Midbrain (tissue), 1 donor: ENCODE data around the gene PPP1CC.
A peak's percentile ranks its signal among the peaks of the same experiment; 100 is the strongest.
"Not testable (repeated sequence)": the region's sequence is repeated elsewhere in the genome, so short reads cannot be mapped to it uniquely, and the experiment has no call there.

ENCODE experiments used
- DNase-seq: peaks from one replicate; lab custom pipeline; 2025; lab: John Stamatoyannopoulos, UW

PPP1CC gene

DNA sequence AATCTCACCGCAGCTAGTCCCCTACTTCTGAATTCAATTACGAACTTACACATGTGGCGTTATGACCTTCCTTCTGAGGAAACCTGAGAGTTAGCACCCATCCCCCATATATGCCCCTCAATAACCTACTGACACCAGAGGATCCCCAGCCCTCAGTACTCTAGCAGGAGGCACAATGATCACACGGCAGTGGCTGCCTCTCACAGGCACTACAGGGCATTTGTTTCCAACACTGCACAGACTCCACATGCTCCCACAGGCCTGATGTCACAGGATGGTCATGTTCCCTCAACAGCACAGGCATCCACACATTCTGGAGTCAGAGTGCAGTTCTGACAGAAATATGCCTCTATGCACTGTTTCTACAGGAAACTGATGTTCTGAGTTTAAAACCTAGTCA is 17.4 kb downstream of the PPP1CC start:
- no peak for DNase-seq

DNA sequence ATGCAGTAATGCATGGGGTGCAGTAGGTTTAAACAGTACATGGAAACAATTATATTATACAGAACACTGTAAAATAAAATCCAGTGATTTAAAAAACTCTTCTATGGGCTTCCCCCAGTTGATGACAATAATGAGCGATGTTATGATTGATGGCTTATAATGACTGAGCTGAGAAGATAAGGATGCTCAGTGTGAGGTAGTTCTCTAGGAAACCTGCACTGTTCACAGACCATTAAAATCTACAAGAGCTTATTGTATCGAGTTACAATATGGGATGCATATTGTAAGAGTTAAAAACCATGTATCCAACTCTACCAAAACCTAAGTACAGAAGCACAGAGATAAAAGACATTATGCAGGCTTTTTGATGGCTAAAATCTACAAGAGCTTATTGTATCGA is 19.8 kb downstream of the PPP1CC start:
- DNase-seq = not testable (repeated sequence)

DNA sequence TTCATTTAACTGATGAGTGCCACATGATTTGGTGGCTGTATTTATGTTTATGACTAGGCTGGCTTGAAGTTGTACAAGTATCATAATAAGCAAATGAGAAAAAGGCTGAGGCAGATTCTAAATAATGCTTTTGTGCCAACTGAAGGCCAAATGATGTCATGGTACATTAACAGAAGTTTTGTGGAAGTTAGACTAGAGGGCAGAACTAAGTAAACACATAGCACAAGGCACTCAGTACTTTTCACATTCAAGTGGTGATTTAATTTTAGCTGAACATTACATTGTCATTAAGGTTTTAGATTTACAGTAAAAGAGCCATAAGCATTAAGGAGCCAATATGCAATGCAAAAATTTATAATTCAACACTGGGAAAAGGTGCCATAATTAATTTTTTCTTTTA is 21.1 kb downstream of the PPP1CC start:
- DNase-seq = no peak

DNA sequence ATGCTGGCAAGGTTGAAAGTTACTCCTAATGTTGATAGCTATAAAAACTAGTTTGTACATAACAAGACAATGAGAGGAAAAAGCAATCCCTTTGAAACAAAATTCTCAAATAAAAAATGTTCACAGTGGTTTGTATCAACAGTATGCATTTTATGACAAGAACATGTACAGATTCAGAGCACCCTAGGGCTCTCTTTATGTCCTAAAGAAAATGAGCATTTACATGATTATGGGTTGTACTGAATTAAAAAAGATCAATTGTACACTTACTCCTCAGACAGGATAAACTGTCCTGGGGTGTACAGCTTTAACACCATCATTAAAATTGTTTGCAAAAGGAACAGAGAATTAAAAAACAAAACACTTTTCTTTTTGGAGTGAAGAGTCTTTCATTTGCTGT is 22.2 kb downstream of the PPP1CC start:
- DNase-seq = no peak

DNA sequence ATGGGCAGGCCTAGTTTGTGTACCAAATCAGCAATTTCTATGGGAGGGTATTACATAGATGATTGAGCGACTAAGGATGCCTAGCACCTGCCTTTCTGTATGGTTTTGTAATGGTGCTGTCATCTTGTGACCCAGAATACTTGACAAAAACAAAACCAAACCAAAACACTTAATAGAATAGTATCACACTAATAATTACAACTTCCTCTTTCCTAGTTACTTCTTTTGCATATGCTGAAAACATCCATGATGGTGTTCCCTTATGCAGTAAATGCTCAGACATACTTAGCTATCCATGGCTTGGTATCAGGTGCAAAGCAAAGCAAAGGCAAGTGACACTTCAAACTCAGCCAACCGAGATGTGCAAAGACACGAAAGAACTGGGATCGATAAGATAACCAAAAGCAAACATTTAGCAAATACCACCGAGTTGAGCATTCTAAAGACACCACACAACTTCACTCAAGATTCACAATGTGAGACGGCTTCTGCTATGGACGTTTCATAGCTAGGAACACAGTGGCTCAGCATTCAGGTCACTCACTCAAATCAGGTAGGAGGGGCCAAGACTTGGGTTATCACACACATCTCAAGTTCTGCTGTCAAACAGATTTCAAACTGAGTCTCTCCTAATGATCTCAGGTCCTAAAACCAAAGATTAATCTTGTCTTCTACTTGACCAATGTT is 24.3 kb downstream of the PPP1CC start:
- no peak for DNase-seq

DNA sequence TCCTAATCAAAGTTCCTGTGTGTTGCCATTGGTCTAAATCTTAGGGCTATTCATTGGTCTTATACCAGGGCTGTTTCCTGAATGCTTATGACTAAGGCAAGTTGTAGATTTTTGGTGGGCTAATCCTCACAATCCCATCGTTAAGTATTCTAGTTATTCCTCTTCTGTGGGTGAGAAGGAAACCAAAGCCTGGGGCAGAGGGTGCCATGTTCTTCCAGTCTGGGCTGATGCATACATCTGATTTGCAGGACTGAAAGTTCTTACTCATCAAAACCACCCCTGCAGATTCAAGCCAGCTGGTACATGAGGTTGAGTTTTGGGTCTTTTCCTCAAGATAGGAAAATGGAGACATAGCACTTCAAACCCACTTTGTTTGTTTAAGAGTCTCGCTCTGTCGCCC is 25.7 kb downstream of the PPP1CC start:
- no peak for DNase-seq

DNA sequence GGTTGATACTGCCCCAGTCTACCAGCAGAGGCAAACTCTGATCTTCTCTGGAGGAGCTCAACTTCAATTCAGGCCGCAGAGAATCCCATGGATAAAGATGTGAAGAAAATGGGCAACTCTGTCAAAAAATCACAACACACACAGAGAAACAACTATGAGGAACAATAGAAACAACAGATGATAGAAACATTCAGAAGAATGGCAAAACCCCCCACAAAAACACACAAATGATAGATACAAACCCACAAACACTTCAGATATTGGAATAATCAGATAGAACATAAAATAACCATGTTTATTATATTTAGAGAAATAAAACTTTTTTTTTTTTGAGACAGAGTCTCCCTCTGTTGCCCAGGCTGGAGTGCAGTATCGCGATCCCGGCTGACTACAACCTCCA is 33.8 kb downstream of the PPP1CC start:
- no peak for DNase-seq

DNA sequence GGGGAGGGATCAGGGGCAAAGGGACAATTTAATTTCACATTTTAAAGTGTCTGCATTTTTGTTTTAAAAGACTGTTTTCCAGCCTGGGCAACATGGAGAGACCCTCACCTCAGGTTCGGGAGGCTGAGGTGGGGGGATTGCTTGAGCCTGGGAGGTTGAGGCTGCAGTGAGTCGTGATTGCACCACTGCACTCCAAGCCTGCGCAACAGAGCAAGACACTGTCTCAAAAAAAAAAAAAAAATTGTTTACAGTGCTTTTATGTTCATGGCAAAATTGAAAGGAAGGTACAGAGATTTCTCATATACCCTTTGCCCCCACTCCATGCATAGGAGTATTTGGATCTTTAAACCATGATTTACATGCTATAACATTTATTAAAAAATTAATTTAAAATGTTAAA is 37.4 kb downstream of the PPP1CC start:
- no peak for DNase-seq

DNA sequence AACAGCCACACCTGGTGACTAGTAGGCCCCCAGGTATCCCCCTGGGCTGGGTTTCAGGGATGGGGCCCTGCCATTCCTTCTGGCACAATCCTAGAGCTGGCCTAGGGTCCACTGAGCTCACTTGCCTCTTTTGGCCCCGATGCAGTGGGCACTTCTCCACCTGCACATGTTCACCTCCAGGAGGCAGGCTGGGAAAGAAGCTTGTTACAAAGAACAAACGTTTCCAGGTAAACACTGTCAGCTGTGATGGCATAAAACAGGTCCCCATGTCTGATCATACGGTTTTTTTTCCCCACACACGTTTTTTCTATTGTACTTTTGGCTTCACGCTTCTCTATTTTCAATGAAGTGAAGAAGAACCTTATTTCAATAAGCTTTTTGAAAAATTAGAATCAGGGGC is 37.9 kb downstream of the PPP1CC start:
- no peak for DNase-seq

DNA sequence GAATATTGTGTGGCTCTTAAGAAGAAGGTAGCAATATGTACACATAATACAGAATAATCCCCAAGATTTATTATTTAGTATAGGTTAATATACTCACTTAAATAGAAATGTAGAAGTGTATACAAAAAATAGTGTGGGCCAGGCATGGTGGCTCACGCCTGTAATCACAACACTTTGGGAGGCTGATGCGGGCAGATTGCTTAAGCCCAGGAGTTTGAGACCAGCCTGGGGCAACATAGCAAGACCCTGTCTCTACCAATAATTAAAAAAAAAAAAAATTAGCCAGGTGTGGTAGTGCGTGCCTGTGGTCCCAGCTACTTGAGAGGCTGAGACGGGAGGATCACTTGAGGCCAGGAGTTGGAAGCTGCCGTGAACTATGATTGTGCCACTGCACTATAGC is 38.5 kb downstream of the PPP1CC start:
- no peak for DNase-seq

DNA sequence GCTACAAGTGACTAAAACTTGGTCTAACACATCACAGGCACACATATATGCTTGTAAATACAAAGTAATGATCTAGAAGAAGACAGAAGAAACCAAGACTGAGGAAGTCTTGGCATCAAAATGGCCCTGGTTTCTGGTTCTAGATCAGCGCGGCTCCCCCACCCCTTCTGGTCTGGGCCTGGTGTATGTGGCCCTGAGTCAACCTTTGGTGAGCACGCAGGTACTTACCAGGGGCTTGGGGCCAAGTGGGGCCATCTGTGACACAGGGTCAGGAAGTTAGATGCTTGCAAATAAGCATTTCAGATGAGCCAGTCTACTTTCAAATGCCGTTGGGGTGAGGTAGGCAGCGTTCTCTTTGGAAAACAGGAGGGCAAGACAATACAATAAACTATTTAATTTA is 40.6 kb downstream of the PPP1CC start:
- DNase-seq = no peak

DNA sequence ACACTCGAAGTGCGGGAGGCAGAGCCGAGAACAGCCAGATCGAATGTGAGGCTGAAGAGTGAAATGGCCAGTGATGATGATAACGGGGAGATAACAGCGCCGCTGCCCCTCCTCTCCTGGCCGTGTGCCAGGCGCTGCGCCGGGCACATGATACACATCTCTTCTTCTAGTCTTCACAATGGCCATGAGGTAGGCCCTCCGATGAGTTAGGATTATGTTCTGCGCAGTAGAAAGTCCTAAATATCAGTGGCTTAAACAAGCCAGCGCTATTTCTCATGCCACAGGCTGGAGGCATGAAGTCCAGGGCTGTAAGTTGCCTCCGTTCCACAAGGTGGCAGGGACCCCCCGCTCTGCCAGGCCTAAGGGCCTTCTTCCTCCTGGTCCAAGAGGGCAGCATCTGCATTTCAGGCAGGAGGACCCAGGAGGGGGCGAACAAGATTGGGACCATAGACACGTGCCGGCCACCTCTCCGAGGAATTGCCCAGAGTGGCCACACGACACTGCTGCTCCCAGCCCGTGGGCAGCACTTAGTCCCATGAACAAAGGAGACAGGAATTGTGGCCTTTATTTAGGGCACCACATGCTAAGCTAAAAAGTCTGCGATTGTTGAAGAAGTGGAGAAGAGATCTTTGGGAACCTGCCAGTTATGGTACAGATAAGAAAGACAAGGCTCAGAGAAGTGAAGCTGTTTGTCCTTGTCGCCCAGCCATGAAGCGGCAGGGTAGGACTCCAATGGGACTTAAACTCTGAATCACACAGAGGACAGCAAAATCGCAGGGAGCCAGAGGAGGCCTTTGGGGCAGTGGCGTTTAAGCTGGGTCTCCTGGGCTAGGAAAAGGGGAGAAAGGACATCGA is 42.9 kb downstream of the PPP1CC start:
- DNase-seq = no peak

DNA sequence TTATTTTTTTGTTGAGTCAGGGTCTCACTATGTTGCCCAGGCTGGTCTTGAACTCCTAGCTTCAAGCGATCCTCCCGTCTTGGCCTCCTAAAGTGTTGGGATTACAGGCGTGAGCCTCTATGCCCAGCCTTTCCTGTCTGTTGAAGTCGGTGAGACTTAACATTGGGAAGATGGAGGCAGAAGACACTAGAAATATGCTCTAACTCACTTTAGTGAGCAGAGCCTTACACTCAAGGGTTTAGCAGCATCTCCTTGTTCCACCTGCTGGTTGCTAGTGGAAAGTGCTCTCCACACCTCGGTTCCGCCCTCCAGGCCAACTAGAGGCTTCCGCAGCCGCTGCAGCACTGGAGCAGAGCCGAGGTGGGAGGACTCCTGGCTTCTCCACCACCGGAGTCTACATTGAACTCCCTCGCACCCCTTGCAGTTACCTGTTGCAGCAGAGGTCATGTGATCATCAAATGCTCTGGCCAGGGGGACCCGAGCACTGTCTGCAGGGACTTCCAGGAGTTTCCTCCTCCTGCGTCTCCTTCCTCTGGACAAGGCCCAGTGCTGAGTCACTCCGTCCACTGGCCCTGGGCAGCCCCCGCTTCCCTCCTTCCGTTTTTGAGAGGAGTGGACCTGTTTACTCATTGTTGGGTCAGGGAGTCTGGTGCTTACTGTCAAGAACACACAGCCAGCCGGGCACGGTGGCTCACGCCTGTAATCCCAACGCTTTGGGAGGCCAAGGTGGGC is 44.4 kb downstream of the PPP1CC start:
- DNase-seq = peak; percentile 63

DNA sequence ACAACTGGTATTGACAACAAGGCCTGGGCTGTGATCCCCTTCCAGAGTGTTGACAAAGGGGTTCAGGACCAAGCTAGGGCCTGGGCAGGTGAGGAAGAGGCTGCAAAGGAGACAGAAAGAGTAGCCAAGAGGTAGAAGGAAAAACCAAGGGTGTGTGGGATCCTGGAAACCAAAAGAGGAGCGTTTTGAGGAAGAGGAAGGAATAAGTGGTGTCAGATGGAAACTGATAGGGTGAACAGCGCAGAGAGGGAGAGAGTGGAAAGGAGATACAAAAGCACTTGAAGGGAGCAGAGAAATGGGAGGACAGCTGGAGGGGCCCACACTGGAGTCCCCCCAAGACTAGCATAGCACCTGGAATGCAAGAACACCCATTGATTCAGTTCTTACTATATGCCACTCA is 45.5 kb downstream of the PPP1CC start:
- no peak for DNase-seq

DNA sequence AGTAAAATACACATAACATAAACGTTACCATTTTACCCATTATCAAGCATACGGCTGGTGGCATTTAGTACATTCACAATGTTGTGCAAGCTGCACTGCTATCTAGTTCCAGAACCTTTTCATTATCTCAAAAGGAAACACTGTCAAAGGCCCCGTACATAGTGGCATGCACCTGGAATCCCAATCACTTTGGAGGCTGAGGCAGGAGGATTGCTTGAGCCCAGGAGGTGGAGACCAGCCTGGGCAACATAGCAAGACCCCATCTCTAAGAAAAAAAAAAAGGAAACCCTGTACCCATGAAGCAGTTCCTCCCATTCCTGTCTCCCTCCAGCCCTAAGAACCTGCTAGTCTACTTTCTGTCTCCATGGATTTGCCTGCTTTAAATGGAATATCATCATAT is 46.4 kb downstream of the PPP1CC start:
- no peak for DNase-seq

DNA sequence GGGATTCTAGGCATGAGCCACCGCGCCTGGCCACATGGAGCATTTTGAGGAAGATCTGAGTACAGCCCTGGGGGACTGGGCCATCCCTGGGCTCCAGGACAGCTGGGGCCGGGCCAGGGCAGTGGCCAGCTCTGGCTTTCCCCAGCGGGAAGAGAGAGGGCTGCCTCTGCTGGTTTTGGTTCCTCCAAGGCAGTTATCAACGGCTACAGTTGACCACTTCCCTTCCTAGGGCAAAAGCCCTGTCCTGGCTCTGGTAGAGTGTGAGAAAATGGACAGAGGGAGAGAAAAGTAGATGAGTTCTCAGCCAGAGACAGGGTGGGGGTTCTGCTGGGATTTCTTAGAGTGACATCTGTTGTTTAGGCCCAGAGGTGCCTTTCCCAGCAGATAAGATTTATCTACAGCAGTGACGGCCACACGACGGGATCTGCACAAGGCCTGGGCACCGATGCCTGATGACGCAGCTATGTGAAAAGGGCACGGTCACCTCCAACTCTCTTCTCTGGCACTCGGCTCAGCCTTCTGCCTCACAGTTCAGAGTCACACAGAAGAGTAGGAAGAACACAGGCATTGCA is 48.3 kb downstream of the PPP1CC start:
- peak; percentile 50 for DNase-seq

DNA sequence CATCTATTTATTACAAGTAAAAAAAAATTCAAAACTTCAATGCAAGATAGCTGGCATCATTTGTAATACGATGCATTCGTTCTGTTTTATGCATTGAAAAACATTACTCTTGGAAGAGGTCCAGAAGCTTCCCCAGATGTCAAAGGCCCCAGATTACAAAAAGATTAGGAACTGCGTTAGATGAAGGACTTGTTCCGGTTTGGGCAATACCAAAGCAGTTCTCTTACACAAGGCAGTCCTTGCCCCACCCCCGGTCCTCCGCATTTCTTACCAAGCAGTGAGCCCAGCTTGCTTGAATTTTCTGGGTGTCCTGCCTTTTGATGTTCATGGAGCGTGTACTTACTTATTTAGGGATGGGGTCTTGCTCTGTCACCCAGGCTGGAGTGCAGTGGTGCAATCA is 49.0 kb downstream of the PPP1CC start:
- DNase-seq = peak; percentile 6

DNA sequence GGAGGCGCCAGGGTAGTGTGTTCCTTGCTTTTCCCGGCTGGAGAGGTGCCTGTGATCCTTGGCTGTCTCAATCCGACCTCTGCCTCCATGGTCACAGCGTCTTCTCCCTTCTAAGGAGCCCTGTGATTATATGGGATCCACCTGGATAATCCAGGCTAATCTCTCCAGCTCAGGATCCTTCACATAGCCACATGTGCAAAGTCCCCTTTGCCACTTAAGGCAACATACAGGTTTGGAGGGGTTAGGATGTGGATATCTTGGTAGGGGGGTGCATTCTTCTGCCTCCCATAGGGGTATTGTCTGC is 52.6 kb downstream of the PPP1CC start:
- DNase-seq = no peak

DNA sequence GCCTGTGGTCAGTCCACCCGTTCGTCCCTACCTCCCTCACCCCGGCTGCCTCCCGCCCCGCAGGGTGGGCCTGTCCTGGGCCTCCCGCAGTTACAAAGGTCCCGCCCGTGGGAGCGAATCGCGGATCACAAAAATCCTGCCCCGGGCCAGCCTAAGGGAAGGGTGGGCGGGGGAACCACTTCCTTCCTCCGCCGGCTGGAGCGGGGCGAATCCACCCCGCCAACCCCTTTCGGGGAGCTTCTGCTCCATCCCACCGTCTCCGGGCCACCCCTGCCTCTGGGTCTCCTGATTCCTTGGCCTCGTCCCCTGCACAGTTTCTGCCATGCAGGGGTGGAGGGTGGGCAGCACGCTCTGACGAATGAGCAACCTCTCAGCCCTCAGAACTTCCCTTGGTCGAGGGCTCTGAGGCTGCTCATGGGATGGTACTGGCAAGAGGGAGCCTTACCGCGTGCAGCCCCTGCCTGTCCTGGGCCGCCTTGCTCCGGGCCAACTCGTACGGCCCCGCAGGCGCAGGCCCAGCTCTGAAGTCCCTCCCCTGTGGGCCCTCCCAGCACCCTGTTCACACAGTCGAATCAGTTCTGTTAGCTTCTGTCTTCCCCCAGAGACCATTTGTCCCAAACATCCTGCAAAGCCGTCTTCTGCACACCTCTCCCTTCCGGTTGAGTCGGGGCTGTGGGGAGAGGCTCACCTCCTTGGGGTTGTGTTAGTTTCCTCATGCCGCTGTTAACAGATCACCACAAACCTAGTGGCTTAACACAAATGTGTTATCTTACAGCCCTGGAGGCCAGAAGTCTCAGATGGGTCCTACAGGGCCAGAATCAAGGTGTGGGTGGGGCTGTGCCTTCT is 53.2 kb downstream of the PPP1CC start:
- no peak for DNase-seq

DNA sequence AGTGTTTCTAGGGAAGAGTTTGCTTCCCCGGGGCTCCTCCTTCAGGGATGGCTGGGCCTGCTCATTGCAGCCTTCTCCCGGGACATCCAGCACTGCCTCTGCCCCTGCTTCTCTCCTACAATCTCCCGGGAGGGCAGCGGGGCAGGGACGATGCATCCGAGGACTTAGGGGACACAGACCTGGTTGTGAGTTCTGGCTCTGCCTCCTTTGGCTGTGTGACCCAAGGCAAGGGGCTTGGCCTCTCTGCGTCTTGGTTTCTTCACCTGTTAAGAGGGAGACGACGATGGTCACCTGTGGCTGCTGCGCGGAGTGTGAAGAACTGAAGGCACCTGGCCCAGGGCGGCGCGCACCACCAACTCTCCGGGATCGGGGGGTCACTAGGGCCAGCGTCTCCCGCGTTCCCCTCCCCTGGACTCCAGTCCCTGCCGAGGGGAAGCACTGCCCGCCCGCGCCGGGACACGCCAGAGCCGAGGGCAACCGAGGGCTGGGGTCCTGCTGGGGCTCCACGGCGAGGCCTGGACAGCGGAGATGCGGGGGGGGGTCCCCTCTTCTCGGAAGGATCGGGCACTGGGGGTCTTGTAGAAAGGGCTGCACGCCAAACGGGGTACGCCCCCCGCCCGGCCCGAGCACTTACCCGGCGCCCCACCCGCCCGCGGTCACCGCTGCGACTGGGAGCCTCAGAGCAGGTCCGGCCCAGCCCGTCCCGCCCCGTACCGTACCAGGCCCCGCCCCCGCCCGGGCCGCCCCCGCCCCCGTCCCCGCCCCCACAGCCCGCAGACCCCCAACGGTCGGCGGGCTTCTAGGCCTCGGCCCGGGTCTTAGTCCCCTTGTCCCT is 54.0 kb downstream of the PPP1CC start, which contains the start of gene HVCN1:
Gene HVCN1 (minus strand): TSS at position 670 of the 835 bp plus-strand sequence. CDS start 5,870 bp downstream, outside the sequence.
- peak; percentile 5 for DNase-seq
